SHP77 (cell line): ENCODE measurements around the gene VEPH1.

ENCODE experiments used
- DNase-seq, 2 experiments: peaks; one replicate each; lab custom pipeline; 2025; lab: John Stamatoyannopoulos, UW

VEPH1 gene

GRCh38 chr3:157523814-157524213, 20.6 kb upstream of the VEPH1 start:
- DNase-seq: no peak

- DNase-seq: no peak
These were observed 19.4 kb upstream of the VEPH1 start for GRCh38 chr3:157522648-157523047.

- no peak for DNase-seq
These were observed 17.4 kb upstream of the VEPH1 start for GRCh38 chr3:157520485-157521150.

- DNase-seq: no peak
These were observed 15.7 kb upstream of the VEPH1 start for GRCh38 chr3:157518881-157519280.

GRCh38 chr3:157516928-157517327, 13.7 kb upstream of the VEPH1 start:
- DNase-seq: no peak

GRCh38 chr3:157515398-157515797, 12.2 kb upstream of the VEPH1 start:
- no peak for DNase-seq

- no peak for DNase-seq
These were observed 11.2 kb upstream of the VEPH1 start for GRCh38 chr3:157514371-157514895.

GRCh38 chr3:157513585-157513984, 10.4 kb upstream of the VEPH1 start:
- no peak for DNase-seq

GRCh38 chr3:157512534-157512933, 9.3 kb upstream of the VEPH1 start:
- no peak for DNase-seq

GRCh38 chr3:157508461-157508860, 5.2 kb upstream of the VEPH1 start:
- DNase-seq: no peak

- DNase-seq: no peak
These were observed 1.4 kb downstream of the VEPH1 start for GRCh38 chr3:157501863-157502262.

GRCh38 chr3:157500232-157500631, 3.0 kb downstream of the VEPH1 start:
- no peak for DNase-seq

- no peak for DNase-seq
These were observed 3.8 kb downstream of the VEPH1 start for GRCh38 chr3:157499342-157499963.

- DNase-seq: no peak
These were observed 4.8 kb downstream of the VEPH1 start for GRCh38 chr3:157498371-157498770.

GRCh38 chr3:157495846-157496245, 7.4 kb downstream of the VEPH1 start:
- DNase-seq: no peak

- DNase-seq: no peak
These were observed 8.5 kb downstream of the VEPH1 start for GRCh38 chr3:157494581-157495281.

GRCh38 chr3:157493627-157494550, 9.3 kb downstream of the VEPH1 start:
- DNase-seq: no peak

GRCh38 chr3:157491136-157491535, 12.1 kb downstream of the VEPH1 start:
- DNase-seq: no peak

- no peak for DNase-seq
These were observed 15.1 kb downstream of the VEPH1 start for GRCh38 chr3:157488144-157488543.

- no peak for DNase-seq
These were observed 15.9 kb downstream of the VEPH1 start for GRCh38 chr3:157487339-157487738.

- DNase-seq: no peak
These were observed 23.6 kb downstream of the VEPH1 start for GRCh38 chr3:157479464-157480243.
